ENCODE measurements around the gene HLCS. TPM values are rescaled to one million over a fixed set of nuclear protein-coding genes. Genes with fewer than 3 reads are reported as not detected.

The HLCS gene
- total RNA-seq, 1 experiment from 2014 or later = 30.9 TPM

DNA sequence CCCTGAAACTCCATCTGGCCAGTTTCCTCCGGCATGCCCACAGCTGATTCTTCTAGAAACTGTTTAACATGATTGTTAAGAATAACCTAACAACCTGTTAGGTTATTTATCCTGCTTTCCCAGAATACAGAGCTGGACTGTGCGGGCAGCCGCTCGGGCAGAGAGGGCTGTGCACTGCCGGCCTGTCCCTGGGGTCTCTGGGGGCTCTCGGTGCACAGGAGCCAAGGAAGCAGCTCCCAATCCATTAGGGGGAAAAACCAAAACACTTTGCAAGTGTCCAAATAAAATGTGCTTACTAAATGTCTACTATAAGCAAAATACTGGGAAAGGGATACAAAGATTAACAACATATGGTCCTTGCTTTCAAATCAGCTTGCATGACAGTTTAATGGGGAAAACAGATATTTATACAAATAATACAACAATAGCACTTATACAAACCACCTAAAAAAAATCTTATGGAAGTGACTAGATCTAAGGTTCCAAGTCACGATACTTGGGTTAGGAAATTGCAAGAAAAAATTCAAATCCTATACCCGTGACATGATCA, 50.7 kb downstream of the HLCS start:
- no peak for DNase-seq (ENCODE audit: low read depth)

DNA sequence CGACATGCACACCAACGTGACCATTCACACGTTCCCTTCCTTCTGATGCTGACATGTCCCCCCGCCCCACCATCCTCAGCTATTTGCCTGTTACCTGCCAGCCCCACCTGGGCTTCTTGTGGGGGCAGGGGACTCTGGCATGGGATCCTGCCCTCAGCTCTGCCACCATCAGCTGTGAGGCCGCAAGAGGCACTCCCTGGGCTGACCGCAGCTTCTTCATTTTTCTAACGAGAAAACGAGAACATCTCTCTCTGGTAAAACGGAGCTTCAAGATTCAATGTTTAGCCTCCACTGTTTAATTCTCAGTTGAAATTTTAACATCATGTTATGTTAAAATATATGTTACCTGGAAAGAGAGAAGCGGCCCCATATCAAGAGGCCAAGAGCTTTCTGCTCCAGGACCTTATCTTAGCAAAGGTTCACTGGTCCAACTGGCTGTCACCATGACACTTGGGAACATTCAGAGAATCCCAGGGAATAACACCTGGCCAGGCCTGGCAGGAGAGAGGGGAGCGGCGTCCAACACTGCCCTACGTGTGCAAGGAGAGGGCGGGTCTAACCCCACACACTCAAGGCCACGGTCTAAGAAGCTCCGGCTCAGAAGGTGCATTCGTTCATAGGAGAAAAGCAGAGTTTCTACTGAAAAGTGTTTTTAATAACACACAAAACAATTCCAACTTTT, 51.3 kb downstream of the HLCS start:
- no peak for DNase-seq (ENCODE audit: low read depth)

DNA sequence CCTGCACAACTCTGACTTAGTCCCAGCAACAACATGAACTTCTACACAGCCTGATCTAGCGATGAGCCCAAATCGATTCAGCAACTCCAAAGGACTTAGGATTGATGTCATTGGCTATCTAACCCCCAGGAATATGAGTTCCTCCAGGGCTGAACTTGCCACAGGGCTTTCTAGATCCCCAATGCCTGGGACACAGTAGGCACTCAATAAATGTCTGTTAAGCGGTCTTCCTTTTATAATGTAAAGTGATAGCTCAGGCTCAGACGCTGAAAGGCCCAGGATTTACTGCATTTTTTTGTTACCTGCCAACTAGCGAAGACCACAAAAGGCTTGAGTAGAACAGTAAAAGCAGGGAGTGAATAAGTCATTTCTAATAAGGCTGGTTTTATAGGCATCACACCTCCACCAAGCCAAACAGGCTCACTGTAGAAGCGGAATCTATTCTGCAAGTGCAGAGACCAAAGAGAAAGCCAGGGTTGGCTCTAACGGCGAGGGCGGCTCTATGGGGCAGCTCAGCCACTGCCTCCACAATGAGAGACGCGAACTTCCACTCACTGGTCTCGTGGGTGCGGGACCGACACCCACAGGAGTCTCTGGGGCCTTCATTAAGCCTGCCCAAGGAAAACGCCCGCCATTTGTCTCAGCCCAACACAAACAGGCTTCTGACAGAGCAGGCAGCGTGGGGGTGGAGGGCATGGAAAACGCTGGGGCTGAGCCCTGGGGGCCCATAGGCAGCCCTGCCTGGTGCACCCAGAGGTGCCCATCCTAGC, 52.0 kb downstream of the HLCS start:
- no peak for DNase-seq (ENCODE audit: low read depth)

DNA sequence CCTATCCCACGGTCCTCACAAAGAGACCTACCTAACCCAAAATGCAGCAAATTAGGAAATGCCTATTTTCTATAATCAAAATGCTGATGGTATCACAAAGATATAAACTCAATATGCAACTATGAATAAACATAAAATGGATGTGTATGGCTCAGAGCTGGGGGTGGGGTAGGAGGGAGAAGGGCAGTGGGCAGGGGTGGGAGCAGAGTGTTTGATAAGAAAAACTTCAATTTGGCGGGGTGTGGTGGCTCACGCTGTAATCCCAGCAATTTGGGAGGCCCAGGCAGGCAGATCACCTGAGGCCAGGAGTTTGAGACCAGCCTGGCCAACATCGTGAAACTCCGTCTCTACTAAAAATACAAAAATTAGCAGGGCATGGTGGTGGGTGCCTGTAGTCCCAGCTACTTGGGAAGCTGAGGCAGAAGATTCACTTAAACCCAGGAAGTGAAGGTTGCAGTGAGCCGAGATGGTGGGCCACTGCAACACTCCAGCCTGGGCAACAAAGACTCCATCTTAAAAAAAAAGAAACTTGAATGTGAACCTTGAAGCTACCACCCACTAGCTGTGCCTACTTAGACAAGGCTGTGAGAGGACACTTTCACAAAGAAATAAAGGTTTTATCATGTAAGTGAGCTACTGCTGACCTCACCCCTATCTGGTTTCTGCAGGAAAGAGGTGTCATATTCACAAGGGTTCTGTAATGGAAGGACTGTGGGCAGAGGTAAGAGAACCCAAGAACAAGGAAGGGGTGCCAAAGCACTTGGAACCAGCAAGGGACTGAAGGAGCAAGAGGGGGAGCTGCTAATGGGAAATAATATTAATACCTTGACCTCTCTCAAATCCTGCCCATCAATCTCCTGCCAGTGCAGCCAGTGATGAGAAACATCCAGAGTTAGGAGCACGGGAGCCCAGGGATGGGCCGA, 53.0 kb downstream of the HLCS start:
- peak; percentile 20 for DNase-seq (ENCODE audit: low read depth)

DNA sequence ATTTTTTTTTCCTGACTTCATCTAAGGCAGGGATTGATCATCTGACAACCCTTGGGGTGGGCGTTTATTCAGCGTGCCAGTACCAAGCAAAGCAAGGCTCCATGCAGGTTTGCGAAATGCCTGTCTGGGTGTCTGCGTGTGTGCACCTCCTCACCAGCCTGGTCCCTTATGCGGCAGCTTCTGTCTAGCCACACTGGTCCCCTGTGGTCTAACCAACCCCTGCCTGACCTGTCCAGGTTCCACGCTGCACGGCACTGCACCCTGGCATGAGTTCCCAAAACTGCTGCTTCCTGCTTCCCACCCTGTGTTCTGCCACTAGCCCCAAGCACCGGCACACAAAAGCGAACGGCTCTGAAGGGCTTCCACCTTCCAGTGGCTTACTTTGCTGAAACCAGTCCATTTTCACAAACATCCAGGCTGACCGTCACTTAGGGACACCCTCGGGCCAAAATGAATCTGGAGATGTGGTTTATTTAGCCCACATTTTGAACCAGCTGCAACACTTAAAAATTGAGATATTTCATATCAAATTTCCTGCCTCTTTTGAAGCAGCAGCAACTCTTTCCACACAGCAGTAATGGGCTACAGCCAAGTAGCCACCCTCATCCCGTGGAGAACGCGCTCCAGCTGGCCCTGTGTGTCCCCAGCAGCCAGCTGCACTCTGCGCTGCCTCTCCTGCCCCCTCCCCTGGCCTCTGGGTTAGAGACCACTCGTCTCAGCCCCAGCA, 55.7 kb downstream of the HLCS start:
- DNase-seq (ENCODE audit: low read depth) = peak; percentile 73

DNA sequence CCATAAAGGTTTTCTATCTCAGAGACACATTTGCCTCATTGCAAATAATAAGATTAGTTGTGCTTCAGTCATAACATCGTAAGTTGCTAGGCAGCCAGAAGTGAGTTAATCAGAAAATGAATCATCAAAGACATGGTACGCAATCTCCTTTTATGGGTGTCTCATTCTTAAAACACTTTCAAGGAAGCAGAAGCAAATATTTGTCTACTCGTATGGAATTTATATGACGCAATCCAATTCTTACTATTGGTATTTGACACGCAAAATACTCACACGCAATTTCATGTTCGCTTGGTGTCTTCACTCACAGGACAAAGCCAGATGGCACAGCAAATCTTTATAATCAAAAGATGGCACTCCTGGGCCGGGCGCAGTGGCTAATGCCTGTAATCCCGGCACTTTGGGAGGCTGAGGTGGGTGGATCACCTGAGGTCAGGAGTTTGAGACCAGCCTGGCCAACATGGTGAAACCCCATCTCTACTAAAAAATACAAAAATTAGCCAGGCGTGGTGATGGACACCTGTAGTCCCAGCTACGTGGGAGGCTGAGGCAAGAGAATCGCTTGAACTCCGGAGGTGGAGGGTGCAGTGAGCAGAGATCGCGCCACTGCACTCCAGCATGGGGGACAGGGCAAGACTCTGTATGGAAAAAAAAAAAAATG, 56.4 kb downstream of the HLCS start:
- DNase-seq (ENCODE audit: low read depth) = peak; percentile 96

DNA sequence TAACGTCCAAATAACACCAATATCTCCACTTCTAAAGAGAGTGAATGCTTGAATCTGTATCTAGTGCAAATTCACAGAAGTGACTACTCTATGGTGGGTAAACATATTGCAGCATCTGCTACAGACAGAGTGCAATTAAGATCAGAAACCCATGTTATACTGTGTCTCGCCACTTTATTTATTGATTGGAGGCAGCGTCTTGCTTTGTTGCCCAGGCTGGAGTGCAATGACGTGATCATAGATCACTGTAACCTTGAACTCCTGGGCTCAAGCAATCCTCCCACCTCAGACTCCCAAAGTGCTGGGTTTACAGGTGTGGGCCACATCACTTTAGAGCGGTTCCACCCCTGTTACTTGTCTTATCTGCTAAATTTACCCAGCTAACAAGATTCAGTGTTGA, 57.0 kb downstream of the HLCS start:
- no peak for DNase-seq (ENCODE audit: low read depth)

DNA sequence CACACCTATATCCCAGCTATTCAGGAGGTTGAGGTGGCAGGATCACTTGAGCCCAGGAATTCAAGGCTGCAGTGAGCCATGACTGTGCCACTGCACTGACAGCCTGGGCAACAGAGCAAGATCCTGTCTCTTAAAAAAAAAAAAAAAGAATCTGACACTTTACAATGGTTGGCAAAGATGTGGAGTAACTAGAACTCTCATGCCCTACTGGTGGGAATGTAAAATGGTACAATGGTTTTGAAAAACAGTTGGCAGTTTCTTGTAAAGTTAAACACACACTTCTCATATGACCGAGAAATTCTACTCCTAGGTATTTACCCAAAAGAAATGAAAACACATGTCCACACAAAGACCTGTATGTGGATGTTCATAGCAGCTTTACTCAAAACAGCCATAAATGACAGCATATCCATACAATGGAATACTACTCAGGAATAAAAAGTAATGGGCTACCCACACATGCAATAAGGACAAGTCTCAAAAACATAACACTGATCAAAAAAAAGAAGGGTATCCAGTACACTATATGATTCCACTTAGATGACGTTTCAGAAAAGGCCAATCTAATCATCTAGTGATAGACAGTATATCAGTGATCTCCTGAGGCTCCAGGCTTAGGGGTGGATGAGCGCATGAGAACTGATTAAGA, 58.1 kb downstream of the HLCS start:
- DNase-seq (ENCODE audit: low read depth) = peak; percentile 45

DNA sequence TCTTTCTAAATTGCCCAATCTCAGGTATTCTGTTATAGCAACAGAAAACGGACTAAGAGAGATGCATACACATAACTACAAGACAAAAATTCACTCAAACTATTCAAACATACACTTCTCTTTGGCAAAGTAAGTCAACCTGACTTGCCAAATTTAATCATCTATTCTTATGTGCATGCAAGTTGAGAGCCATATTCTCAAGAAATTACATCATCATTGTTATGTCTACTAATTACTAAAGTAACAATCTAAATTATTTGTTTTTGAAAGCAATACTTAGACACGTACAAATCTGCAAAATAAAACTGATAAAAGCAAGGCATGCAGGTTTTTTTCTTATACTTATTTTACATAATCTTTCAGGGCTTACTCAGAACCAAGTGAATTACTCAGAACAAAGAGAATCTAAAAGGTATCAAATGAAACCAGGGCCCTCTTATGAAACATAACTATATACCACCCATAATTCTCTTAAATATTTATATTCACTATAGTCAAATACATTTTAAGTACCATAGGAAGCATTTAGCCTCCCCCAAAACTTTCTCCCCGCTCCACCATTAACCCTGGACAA, 62.3 kb downstream of the HLCS start:
- no peak for DNase-seq (ENCODE audit: low read depth)

DNA sequence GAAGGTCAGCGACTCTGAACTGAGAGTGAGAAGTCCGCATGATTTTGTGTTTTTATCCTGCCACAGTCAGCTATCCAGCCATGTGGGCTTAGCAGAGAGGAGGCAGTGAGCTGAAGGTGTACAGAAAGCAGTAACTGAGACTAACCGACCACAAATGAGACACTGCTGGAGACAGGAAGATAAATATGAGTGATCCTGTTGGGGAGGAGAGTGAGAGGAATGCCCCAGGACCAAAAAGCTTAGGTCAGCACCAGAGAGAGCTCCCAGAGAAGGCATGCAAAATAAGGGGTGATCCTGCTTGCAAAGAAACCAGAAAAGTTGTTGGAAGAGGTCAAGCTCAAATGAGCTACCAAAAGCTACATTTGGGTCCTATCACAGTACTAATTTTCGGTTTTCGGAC, 63.7 kb downstream of the HLCS start:
- DNase-seq (ENCODE audit: low read depth) = peak; percentile 45

DNA sequence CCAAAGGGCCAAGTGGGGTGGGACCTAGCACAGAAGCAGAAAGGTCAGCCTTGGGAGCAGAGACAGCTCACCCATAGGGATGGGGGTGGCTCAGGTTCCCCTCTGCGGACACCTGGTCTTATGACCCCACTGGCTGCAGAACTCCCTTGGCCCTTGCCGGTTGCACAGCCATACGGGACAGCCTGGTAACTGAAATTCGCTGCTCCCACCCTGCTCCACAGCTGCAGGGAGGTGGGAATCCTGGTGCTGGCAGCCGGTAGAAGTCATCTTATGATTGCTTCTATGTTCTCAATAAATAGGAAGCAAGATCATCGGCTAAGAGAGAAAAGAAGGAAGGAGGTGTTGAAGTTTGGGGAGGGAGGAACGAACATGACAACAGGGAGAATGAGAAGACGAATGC, 64.1 kb downstream of the HLCS start:
- no peak for DNase-seq (ENCODE audit: low read depth)

DNA sequence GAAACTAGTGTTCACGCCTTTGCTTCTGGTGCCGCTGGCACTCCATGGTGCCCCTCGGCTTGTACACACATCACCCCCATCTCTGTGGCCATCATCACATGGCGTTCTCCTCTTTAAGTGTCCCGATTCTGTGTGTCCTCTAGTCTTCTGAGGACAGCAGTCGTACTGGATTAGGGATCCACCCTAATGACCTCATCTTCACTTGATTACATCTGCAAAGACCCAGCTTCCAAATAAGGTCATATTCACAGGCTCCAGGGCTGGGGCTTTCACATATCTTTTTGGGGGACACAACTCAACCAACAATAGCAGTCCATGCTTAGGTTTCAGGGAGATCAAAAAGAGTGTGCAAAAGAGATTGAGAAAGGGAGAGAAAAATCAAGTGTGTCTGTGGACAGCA, 64.9 kb downstream of the HLCS start:
- no peak for DNase-seq (ENCODE audit: low read depth)

DNA sequence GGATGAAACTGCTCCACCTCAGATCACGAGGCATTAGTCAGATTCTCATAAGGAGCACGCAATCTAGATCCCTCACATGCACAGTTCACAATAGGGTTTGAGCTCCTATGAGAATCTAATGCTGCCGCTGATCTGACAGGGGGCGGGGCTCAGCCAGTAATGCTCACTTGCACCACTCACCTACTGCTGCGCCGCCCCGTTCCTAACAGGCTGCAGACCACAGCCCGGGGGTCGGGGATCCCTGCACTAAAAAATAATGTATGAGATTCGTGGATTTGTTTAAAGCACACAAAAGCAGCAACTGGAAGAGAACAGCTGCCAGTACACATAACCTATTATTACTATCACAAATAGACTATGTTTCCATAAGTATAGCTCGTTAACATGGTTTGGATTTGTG, 72.9 kb downstream of the HLCS start:
- DNase-seq (ENCODE audit: low read depth) = no peak

DNA sequence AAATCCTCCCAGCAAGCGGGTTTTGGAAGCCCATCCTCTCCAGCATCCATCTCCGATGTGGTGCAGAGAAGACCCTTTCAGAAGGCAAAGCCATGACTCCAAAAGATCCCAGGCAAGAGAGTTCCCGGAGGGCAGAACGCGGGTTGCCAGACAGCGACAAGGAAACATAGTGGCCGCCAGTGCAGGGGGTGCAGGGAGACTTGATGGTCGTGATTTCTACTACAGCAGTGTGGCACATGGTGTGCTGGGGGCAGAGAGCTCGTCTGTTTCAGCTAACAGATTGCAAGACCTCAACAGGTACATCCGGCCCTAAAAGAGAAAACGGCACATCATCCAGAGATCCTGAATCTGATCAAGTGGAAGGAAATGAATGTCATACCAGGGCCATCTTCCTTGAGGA, 74.3 kb downstream of the HLCS start:
- no peak for DNase-seq (ENCODE audit: low read depth)

DNA sequence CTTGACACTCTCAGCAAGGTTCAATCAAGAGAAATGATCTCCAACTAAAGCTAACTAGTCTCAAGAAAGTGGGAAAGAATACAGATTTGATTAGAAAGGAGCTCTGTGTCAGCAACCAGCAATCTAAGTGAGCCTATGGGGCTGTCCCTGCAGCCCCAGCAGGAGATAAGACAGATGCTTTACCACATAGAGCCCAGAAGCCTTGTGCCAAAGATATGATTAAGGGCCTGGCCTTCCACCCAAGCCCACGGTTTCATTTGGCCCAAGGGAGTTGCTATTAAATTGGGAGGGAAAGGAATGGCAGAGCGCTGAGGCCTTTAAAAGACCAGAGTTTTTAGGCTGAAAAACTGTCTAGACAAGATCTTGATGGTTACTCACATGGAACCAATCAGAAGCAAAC, 74.8 kb downstream of the HLCS start:
- DNase-seq (ENCODE audit: low read depth) = no peak

DNA sequence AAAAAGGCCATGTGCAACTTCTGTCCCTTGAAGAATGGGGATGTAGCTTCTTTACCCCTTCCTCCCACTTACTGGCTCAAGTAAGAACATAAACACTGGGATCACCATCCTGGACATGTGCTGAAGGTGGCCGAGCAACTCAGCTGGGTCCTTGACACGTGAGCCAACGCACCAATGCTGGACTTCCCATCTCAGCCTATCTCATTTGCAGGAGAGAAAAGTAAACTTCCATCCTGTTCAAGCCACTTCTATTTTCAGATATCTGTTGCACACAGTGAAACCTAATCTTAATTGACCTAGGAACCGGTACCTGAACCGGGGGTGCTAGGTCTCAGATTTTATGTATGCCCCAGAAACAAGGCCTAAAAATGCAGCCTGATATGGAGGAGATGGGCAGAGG, 75.3 kb downstream of the HLCS start:
- no peak for DNase-seq (ENCODE audit: low read depth)

DNA sequence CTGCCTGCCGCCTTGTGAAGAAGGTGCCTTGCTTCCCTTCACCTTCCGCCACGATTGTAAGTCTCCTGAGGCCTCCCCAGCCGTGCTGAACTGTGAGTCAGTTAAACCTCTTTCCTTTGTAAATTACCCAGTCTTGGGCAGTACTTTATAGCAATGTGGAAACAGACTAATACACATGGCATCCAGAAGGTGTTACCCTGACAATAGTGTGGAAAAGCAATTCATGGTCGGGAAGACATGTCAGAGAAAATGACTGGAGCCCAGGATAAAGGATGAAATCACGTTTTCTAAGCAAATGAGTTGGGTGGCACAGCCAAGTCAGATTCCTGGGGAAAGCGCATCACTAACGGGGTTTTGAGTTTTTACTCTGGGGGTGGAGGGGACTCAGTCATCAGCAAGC, 76.4 kb downstream of the HLCS start:
- DNase-seq (ENCODE audit: low read depth) = no peak

DNA sequence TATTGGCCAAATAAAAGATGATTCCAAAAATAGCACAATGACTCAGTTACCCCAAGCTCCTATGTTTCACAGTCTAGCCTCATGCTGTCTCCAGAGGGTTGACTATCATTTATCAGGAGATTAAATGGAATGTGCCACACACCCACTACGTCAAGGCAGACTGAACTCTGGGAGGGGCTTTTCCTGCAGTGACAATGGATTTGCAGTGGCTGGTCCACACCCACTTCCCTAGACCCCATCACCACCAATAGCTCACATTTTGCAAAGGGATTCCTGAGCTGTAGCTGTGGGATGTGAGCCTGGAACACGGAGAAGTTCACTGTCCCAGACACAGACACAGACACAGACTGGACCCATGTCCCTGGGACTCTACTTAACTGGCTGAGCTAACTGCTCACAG, 77.1 kb downstream of the HLCS start:
- DNase-seq (ENCODE audit: low read depth) = peak; percentile 38

DNA sequence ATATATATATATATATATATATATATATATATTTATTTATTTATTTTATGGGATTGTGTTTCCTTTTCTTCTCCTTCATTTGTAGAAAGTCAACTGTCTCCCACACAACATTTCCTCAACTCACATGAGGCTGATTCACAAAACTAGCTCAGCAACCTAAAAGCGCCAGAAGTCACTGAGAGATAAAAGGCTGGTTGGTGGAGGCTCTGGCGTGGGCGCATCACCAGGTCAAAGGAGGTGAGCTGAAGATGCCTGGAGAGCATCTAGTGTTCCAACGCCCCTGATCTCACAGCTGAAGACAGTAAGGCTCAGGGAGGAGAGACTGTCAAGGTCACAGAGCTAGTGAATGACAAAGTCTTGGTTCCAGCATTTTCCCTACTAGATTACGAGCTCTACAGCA, 78.0 kb downstream of the HLCS start:
- no peak for DNase-seq (ENCODE audit: low read depth)

DNA sequence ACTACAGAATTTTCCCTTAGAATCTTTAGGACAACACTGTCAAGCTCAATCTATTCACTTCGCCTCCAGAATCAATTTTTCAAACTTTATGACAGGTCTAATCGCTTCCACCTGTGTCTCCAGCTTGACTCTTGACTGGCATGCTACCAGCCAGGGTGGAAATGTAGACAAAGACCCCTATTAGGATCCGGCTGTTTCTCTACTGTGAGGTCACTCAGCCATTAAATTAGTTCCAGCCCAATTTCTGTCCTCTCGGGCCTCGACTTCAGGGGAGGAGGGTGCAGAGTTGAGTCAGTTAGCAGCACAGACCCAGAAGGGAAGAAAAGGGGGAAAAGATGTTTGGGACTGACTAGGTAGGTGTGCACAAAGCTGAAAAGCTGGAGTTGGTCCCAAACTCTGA, 78.5 kb downstream of the HLCS start:
- DNase-seq (ENCODE audit: low read depth) = no peak
